GM19463 (cell line): Measurements from ENCODE around the gene MTG2.

Experiments
- ATAC-seq: cut with Tn5 transposase; IDR thresholded peaks from one replicate; pipeline ENCODE4 v1.9.1; 2021; ENCODE audit warnings: mild to moderate bottlenecking, moderate library complexity; ENCODE audit not compliant: unreplicated experiment

Gene MTG2

DNA sequence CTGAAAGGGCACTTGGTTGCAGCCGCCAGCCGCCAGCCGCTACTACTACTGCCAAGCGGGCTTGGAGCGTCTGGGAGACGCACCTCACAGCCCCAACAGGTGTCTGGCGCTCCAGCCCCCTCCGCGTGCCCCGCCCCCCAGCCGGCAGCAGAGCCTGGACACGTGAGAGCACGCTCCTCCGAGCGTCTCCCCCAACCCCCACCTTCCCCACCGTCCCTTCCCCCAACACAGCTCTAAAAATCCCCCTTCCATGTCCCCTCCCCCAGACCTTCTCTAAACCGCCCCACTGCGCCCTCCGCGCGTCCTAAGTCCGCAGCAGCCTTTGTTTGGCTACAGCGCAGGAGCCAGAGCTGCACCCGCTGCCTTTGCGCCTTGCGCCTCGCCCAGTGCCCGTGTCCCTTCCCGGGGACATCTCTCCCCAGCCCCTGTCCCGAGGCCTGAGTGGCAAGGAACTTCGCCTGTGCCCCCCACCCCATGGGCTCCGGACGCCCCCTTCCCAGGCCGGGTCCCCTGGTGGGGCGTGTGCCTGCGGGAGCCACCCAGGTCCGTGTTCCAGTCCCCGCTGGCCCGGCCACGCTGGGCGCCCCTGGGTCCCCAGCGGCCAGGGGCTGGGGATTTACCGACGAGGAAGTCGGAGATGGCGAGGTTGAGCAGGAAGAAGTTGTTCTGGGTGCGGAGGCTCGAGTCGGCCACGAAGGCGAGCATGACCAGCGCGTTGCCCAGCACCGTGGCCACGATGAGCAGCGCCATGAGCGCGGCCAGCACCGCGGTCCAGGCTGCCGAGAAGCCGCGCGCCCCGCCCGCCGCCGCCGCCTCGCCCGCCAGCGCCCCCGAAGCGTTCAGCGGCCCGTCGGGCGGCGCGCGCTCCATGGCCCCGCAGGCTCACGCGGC, 36.5 kb downstream of the MTG2 start:
- no peak for ATAC-seq

DNA sequence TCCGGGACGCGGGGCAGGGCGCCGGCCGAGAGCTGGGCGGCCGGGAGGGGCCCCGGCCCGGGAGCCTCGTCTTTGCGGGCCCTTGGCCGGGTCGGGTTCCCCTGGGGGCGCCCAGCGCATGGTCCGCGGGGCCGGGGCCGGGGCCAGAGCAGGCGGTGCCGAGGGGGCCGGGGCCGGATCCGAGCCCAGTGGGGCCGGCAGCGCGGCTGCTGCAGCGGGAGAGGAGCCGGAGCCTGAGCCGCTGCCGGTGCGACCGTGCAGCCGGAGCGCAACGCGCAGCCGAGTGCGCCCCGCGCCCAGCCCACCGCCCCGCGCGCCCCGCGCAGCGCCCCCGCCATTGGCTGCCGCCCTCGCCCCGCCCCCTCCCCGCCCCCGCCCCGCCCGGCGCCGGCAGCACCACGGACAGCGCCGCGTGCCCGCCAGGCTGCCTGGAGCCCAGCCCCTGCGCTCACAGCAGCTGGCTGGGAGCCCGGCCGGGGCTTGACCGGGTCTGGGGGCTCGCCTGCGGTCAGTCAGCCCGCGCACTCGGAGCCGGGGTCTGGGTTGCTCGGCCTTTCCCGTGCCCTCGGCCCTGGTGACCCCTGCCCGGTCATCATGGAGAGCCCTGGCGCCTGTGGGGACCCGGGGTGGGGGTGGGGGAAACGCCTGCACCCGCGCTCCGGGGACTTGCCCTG, 37.3 kb downstream of the MTG2 start, which contains the start of gene HRH3:
TSS of gene HRH3 (minus strand) at position 287 of the 674 bp plus-strand sequence. CDS start 308 bp downstream, outside the sequence.
- ATAC-seq = no peak

DNA sequence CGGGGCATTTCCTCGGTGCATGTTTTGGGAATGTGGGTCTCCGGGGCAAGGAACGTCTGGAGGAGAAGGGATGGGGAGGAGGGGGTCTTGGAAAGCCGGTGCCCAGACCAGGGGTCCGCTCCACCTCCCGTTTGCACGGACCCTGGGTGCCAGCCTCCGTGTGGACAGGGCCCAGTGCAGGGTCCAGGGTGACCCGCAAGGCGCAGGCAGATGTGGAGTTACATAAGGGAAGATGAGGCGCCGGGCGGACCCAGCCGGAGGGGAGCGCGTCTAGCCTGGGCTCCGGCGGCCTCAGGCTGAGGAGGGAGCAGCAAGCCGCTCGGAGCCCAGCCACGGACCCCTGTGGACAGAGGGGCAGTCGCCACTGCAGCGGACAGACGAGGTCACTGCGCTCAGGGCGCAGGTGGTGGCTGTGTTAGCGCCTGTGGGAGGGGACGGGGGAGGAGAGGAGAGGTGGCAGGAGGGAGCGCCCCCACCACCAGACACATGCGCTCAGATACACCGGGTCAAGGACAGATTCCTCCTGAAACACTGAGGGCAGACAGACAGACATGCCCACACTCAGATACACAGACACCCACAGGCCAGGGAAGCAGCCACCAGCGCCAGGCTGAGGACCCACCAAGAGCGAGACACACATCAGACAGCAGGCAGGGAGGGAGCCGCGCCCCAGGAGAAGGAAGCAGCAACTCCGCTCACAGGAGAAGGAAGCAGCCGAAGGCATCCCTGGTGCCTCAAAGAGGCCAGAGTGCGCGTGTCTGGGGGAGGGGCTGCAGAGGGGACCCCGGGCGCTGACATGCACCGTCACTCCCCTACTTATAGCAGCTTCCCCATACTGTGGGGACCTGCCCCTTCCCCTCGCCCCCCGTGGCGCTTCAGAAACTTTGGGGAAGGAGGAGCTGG, 38.1 kb downstream of the MTG2 start:
- no peak for ATAC-seq

DNA sequence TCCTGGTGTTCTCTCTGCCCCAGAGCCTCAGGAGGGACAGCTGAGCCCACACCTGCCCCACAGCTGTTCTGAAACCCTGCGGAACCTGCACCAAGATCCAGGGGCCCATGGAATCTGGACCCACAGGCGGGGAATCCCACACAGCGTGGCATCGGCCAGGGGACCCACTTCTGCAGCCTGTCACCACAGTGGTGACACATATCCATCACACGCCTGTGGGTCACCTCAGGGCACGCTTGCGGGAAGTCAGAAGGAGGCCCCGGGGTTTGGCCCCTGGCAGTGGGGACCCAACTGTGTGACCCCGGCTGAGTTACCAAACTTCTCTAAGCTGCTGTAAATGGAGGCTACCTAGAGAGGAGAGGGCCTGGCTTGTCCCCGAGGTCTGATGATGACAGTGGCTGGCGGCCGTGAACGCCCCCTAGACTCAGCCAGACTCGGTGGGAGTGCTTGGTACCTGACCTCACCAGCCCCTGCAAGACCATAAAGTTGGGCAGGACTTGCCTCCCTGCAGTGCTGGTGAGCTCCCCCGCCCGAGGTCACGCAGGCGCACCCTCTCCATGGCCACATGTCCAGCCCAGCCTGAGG, 39.5 kb downstream of the MTG2 start:
- no peak for ATAC-seq

DNA sequence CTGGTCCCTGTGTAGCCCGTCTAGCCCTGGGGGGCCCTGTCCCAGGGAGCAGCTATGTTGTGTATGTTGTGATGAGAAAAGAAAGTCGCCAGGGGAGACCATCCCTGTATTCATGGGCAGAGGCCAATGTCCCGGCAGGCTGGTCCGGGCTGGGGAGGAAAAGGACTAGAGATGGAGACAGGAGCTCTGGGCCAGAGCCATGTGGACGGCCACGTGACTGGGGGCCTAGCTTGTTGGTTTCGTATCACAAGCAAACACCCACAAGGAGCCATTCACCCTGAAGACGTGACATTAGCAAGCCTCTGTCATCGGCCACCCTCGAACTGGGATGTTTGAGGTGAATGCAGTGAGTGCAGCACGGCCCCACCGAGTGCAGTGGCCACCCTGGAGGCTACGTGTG, 40.1 kb downstream of the MTG2 start:
- ATAC-seq = no peak

DNA sequence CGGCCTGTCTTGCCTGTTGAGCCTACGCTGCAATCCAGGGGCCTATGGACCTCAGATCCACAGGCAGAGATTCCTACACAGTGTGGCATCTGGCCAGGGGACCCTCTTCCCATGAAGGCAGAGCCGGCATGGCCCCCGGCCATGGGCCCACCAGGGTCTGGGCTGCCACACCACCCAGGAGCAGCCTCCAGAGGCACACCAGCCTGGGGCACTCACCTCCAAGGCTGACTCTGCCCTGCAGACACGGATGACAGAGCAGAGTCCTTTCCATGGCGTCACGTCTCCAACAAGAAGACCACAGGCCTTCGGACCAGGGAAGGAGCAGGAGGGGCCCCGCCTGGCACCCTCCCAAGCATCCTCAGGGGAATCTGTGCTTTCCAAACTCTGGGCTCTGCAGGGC, 40.7 kb downstream of the MTG2 start:
- ATAC-seq = no peak

DNA sequence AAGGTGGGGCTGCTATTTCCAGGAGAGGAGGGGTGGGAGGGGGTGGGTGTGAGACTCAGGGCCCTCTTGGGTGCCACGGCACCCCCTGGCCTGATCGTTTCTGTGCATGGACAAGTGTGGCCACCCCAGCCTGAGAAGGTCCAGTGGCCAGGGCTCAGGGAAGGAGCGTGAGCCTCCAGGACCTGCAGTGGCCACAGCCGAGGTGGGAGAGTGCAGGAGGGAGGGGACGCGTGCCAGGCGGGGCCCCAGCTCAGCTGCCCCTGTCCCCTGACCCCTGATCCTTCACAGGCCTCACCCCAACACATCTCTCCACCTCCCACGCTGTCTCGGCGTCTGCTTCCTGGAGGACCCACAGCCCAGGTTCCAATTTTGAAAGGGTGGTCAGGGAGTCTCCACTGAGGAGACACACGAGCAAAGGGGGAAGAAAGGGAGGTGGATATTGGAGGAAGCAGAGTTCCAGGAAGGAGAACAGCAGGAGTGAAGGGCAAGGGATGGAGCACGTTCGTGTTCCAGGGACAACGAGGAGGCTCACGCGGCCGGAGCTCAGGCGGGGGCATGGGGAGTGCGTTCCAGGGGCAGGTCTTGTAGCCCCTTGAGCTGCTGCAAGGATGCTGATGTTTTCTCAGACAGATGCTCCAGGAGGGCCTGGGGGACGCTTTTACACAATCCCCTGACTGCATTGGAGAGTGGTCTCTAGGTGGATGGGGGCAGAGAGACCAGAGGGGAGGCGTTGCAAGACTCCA, 41.5 kb downstream of the MTG2 start:
- ATAC-seq = no peak

DNA sequence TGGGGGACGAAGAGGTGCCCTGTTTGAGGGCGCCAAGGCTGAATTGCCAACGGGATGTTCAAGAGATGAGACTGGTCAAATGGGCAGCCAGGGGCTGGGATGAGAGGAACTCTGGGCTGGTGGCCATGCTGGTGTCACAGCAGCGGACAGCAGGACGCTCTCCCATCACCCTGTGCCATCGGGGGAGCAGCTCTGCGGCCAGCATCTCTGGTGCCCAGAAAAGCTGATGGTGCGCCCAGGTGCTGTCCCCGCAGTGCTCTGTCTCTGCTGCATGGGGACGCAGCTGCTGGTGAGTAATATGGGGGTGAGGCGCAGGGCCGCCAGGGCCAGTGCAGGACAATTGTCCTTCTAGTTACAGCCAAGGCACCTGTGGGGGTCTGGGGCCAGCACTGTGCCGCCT, 42.2 kb downstream of the MTG2 start:
- no peak for ATAC-seq

DNA sequence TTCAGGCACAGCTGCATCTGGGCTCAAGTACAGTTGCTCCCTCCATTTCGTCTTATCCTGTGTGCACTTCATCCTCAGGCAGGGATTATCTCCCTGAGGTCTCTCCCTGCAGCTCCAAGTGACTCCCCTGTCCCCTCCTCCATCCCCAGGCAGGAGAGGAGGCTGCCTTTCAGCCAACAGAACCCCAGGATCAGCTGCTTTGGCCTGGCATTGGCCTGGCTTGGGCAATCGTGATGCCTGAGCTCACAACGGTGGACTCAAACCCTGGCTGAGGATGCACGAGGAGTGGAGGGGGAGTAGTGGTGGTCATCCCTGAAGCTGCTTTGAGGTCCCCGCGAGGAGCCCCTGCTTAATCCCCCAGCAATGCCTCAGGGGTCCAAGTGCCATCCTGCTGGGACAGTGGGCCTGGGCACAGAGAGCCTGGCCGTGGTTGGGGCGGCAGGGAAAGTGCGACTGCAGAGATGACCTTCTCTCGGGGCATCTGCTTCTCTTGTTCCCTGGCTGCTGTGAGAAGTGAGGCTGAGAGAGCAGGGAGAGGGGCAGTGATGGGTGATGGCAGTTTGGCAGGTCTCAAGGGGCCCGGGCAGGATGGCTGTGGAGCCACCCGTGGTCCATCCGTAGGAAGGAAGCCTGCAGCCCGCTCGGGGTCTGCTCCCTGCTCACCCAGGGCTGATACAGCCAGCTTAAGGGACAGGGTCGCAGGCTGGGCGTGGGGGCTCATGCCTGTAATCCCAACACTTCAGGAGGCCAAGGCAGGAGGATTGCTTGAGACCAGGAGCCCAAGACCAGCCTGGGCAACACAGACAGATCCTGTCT, 43.2 kb downstream of the MTG2 start:
- no peak for ATAC-seq

DNA sequence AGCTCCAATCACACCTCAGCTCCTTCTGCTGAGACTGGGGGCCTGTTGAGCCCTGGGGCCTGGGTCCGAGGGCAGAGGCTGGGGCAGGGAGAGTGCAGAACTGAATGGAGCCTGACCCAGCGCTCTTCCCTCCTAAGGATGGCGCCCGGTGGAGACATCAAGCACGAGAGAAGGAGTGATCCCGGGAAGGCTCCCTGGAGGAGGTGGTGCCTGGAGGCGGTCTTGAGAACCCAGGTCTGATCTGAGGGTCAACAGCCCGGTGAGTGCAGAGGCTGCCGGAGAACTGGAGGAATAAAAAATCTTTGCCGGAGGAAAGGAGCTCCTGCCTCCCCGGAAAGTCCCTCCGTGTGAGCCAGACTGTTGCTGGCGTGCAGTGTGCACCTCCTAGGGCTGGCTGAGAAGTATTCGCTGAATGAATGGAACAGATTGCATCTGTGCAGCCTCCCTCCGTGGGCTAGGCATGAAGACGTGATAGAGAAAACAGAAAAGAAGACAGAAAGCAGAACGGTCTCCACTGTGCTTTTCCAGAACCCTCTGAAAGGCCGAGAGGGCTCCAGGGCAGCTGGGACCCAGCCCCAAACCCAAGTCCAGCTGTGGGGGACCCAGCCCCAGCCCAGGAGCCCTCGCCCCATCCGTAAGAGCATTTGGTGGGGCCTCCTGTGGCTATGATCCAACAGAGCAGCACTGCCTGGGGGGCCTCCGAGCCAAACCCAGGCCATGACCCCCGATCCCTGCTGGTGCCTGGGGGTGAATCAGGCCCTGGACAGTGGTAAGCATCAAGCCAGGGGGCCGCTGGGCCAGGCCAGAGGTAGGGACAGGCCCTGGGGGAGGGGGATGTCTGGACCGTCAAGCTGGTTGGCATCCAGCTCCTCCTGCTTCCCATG, 44.1 kb downstream of the MTG2 start:
- ATAC-seq = no peak

DNA sequence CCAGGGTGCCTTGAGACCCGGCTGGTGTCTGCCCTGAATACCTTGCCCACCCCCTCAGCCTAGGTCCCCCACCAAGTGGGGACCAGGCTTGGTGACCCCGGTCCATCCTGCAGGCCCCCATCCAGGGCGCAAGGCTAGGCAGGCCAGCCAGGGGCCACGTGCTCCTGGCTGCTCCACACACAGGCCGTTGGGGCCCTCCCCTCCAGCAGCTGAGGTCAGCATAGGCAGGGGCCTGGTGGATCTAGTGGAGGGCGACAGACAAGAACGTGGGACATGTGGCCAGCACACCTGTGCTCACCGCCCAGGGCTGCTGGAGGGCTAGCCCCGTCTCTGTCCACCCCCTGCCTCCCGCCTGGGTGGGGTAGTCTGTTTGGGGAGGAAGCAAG, 44.8 kb downstream of the MTG2 start:
- ATAC-seq = no peak

DNA sequence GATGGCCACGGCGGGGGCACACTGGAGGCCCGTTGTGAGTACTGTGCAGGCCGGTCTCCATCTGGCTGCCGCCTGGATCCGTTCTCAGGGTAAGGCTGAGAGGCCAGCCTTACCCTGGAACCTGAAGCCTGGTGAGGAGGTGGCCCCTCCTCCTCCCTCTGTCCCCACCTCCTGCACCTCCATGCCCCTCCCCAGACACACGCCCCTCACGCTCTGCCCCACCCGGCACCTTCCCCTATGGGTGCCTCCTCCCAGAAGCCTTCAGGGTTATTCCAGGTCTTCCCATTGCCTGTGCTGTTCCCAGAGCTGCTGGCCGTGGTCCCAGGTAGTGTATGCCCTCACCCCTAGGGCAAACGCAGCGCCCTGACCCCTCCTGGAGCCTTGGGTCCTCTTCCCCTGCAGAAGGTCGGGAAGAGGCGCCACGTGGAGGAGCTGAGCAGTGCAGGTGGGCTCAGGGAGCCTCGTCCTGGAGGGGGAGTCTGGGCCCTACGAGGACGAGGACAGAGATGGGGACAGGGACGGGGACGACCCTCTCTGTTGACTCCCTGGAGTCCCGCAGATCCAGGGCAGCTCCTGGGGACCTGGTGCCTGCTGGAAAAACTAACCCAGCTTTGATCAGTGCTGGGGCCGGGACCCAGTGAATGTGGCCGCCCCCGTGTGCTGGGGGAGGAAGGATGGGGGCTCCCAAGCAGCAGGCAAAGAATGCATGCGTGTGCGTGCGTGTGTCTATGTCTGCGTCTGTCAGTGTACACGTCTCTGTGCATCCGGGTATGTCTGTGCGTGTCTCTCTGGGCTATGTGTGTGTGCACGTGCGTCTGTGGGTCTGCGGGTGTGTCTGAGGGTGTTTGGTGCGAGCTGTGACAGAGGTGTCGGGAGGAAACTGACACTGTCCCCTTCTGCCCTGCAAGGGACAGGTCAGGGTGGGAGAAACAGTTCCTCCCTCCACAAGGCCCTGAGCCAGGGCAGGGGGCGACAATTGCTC, 45.4 kb downstream of the MTG2 start:
- no peak for ATAC-seq

DNA sequence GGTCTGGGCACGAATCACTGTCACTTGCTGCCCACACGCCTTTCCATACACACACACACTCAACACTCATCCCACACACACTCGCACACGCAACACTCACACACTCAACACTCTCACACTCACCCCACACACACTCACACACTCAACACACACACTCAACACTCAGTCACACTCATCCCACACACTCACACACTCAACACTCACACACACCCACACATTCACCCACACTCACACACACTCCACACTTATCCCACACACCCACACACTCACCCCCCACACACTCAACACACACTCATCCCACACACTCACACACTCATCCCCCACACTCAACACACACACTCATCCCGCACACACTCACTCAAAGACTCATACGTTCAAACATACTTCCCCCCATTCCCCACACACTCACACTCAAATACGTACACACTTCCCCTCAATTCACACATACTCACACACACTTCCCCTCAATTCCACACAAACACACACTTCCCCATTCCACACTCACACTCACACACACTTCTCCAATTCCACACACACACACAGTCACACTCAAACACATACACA, 46.2 kb downstream of the MTG2 start:
- ATAC-seq = no peak

DNA sequence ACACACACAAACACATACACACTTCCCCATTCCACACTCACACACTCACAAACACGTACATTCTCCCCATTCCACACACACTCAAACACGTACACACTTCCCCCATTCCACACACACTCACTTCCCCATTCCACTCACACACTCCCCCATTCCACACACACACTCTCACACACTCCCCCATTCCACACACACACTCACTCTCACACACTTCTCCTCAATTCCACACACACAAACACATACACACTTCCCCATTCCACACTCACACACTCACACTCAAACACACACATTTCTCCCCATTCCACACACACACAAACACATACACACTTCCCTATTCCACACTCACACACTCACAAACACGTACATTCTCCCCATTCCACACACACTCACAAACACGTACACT, 46.8 kb downstream of the MTG2 start:
- ATAC-seq = no peak

DNA sequence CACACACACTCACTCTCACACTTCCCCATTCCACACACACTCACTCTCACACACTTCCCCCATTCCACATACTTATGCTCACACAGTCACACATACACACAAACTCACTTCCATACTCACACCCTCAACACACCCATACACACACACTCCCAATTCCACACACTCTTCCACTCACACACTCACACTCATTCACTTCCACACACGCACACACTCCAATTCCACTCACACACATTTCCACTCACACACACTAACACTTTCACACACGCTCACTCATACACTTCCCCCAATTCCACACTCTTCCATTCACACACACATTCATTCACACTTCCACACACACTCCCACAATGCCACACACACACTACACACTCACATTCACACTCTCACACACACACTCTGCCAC, 47.4 kb downstream of the MTG2 start:
- ATAC-seq = no peak

DNA sequence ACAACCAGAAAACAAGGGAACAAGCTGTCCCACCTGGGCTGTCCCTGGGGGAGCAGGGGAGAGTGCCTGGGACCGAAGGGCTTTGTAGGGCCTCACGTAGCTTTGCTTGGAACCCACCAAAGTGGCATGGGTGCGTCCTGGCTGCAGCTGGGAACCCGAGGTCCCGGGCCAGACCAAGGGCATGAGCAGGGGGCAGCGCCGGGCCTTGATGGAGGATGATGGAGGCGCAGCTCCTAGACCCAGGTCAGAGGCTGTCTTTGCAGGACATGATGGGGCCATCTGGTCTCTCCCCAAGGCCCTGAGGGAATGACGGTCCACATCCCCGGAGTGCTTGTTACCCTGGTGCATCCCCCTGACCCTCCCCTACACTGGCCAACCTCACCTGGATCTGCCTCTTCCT, 47.9 kb downstream of the MTG2 start:
- ATAC-seq = no peak

DNA sequence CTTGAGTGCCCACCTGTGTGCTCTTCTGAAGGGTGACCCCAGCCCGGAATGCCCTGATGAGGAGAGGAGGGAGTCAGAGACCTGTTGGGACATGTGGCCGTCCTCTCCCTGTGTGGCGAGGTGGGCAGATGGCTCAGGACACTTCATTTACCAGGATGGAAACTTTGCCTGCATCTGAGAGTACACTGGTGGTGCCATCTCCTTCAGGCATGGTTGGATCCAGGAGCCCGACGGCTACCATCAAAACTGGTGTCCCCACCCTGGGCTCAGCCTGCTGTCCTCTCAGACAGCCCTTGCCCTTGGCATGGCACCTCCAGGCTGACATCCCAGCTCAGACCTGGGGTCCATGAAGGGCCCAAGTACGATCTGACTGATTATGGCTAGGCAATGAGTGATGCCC, 48.5 kb downstream of the MTG2 start:
- no peak for ATAC-seq
